GM21529 (cell line): Measurements from ENCODE around the gene TAC3.
"Not testable (repeated sequence)": the region's sequence is repeated elsewhere in the genome, so short reads cannot be mapped to it uniquely, and the experiment has no call there.

ENCODE experiments used
- ATAC-seq: cut with Tn5 transposase; IDR thresholded peaks from one replicate; pipeline ENCODE4 v1.9.1; 2021; ENCODE audit not compliant: unreplicated experiment

TAC3 gene

GRCh38 chr12:56987011-56987410 is 29.3 kb downstream of the TAC3 start:
- no peak for ATAC-seq

DNA sequence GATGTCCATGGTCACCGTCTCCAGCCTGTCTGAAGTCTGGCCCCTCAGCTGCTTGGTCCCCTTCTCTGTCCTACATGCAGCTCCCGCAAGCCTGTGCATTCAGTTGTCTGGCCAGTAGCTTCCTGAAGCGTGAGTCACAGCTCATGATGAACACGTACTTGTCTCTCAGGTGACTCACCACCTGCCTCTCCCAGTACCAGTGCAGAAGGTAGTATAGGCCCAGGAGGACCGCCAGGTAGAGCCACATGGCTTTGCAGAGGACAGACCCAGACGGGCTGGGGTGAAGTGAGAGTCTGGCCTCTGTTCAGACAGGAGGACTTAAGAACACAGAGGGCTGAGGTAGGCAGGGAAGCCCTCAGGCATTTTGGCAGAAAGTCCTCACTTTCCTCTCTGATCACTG is 30.6 kb downstream of the TAC3 start:
- not testable (repeated sequence) for ATAC-seq

GRCh38 chr12:56983386-56983785 is 32.9 kb downstream of the TAC3 start:
- ATAC-seq, result no peak

GRCh38 chr12:56982578-56983236 is 33.6 kb downstream of the TAC3 start:
- not testable (repeated sequence) for ATAC-seq

DNA sequence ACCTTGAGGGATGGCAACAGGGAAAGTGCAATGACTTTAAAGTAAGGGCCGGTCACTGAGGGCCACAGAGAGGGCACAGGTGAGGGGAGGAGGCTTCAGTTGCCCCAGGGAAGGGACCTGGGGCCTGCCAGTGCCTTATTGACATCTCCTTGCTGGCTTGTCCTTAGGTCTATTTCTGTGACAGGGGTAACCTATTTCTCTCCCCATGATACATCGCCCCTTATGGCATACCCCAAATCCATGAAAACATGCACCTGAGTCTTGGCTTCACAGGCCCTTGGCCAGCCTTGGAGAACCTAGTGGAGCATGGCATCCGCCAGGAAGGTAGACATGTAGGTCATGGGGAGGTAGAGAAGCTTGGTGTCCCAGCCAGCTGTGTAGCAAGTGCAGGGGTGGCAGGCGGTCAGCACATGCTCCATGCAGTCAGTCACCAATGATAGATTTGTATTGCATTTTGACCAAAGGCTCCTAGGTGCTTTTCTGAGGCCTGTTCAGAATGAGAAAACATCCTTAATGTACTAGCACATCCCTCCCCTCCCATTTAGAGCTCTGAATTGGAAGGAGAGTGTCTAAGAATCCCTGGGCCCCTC is 35.3 kb downstream of the TAC3 start:
- ATAC-seq, result no peak

GRCh38 chr12:56980268-56980667 is 36.1 kb downstream of the TAC3 start:
- ATAC-seq, result no peak

DNA sequence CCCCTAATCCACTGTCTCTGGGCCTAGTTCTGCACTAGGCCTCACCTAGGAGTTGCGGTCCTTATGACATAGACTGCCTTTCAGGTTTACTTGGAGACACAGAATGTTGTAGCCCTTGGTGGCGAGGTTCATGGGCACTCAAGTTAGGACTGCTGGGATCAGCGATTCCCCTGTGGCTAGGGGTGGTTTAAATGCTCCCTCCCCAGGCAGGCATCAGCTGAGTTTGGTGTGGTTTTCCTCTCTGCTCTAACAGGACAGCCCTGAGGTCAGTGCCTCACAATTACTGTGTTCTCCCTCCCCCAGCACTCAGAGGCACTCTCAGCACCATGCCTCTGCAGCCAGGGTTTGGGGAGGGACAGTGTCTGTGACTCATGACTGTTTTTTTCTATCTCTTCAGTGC is 36.7 kb downstream of the TAC3 start:
- ATAC-seq, result no peak

- no peak for ATAC-seq
Measured at GRCh38 chr12:56978397-56979138, 37.8 kb downstream of the TAC3 start.

DNA sequence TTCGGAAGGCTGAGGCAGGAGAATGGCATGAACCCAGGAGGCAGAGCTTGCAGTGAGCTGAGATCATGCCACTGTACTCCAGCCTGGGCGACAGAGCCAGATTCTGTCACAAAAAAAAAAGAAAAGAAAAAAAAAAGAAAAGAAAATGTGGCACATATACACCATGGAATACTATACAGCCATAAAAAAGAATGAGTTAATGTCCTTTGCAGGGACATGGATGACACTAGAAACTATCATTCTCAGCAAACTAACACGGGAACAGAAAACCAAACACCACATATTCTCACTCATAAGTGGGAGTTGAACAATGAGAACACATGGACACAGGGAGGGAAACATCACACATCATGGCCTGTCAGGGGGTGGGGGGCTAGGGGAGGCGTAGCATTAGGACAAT is 39.0 kb downstream of the TAC3 start:
- ATAC-seq, result not testable (repeated sequence)

DNA sequence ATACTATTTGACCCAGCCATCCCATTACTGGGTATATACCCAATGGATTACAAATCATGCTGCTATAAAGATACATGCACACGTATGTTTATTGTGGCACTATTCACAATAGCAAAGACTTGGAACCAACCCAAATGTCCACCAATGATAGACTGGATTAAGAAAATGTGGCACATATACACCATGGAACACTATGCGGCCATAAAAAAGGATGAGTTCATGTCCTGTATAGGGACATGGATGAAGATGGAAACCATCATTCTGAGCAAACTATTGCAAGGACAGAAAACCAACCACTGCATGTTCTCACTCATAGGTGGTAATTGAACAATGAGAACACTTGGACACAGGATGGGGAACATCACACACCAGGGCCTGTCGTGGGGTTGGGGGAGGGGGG is 42.1 kb downstream of the TAC3 start:
- not testable (repeated sequence) for ATAC-seq

DNA sequence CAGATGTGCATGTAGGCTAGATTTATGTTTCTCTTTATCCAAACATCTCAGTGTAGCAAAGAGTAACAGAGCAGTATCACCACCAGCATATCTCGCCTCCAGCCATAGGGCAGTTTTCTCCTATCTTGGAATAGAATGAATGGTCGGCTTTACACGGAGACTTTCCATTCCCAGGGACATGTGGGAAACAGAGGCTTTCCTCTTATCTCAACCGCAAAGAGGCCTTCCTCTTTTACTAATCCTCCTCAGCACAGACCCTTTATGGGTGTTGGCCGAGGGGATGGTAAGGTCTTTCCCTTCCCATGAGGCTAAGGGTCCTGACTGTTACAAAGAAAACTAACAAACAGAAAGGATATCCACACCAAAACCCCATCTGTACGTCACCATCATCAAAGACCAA is 47.4 kb downstream of the TAC3 start:
- ATAC-seq, result not testable (repeated sequence)

- ATAC-seq, result not testable (repeated sequence)
Measured at GRCh38 chr12:56965997-56966642, 50.2 kb downstream of the TAC3 start.

DNA sequence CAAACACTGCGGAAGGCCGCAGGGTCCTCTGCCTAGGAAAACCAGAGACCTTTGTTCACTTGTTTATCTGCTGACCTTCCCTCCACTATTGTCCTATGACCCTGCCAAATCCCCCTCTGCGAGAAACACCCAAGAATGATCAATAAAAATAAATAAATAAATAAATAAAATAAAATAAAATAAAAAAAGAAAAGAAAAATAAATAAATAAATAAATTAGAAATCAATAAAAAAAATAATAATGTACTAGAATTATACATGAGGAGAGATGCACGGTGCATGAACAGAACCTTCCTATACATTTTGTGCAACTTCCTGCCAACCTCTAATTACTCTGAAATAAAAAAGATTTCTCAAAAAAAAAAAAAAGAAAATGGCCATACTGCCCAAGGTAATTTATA is 51.2 kb downstream of the TAC3 start:
- not testable (repeated sequence) for ATAC-seq

DNA sequence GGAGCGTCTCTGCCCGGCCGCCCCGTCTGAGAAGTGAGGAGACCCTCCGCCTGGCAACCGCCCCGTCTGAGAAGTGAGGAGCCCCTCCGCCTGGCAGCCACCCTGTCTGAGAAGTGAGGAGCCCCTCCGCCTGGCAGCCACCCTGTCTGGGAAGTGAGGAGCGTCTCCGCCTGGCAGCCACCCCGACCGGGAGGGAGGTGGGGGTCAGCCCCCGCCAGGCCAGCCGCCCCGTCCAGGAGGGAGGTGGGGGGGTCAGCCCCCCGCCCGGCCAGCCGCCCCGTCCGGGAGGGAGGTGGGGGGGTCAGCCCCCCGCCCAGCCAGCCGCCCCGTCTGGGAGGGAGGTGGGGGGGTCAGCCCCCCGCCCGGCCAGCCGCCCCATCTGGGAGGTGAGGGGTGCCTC is 52.8 kb downstream of the TAC3 start:
- not testable (repeated sequence) for ATAC-seq

DNA sequence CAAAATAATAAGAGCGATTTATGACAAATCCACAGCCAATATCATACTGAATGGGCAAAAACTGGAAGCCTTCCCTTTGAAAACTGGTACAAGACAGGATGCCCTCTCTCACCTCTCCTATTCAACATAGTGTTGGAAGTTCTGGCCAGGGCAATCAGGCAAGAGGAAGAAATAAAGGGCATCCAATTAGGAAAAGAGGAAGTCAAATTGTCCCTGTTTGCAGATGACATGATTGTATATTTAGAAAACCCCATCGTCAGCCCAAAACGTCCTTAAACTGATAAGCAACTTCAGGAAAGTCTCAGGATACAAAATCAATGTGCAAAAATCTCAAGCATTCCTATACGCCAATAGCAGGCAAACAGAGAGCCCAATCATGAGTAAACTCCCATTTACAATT is 54.1 kb downstream of the TAC3 start:
- not testable (repeated sequence) for ATAC-seq
